Subcutaneous adipose tissue (tissue), 4 donors: Measurements from ENCODE around the gene ASB11. TPM values are rescaled to one million over a fixed set of nuclear protein-coding genes. Genes with fewer than 3 reads are reported as not detected.

ENCODE experiments used
- total RNA-seq, 4 donors: library from RNA; depleted of rRNA; stranded (reverse); fragments of >200 nt; gene quantifications; one replicate each; pipeline ENCODE4 v1.1.0, GENCODE V29; 2016
- TF ChIP-seq, protein P1 (sequence below): fragments of 450-650 bp; IDR thresholded peaks from one replicate; pipeline ENCODE4 v1.5.1; 2016; ENCODE audit warnings: low read depth, mild to moderate bottlenecking, control low read depth, antibody characterized with exemption, moderate library complexity

ASB11 gene
- total RNA-seq, 4 donors from 2014 or later: 0.33 TPM; not detected in 3

DNA sequence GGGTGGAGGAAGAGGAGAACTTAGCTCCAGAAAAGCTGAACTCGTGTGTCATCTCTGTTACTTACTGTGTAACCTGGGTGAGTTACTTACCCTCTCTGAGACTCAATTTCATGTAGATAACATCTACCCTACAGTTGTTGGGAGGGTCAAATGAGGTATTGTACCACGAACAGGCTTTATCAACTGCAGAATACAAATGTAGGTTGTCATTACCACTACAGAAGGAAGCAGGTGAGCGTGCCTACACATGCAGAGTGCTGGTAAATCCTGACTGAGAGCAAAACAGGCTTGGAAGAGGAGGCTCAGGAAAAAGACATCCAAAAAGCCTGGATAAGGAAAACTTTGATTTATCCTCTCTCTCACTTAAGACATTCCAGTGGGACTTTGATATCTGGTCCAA, 12.7 kb upstream of the ASB11 start:
- TF ChIP-seq, protein P1, sequence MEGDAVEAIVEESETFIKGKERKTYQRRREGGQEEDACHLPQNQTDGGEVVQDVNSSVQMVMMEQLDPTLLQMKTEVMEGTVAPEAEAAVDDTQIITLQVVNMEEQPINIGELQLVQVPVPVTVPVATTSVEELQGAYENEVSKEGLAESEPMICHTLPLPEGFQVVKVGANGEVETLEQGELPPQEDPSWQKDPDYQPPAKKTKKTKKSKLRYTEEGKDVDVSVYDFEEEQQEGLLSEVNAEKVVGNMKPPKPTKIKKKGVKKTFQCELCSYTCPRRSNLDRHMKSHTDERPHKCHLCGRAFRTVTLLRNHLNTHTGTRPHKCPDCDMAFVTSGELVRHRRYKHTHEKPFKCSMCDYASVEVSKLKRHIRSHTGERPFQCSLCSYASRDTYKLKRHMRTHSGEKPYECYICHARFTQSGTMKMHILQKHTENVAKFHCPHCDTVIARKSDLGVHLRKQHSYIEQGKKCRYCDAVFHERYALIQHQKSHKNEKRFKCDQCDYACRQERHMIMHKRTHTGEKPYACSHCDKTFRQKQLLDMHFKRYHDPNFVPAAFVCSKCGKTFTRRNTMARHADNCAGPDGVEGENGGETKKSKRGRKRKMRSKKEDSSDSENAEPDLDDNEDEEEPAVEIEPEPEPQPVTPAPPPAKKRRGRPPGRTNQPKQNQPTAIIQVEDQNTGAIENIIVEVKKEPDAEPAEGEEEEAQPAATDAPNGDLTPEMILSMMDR: no peak

- TF ChIP-seq, protein P1: no peak
Measured at GRCh38 chrX:15322472-15322871, 7.0 kb upstream of the ASB11 start.

GRCh38 chrX:15322072-15322471, 6.6 kb upstream of the ASB11 start:
- TF ChIP-seq, protein P1: no peak

GRCh38 chrX:15321447-15321846, 6.0 kb upstream of the ASB11 start:
- TF ChIP-seq, protein P1: no peak

DNA sequence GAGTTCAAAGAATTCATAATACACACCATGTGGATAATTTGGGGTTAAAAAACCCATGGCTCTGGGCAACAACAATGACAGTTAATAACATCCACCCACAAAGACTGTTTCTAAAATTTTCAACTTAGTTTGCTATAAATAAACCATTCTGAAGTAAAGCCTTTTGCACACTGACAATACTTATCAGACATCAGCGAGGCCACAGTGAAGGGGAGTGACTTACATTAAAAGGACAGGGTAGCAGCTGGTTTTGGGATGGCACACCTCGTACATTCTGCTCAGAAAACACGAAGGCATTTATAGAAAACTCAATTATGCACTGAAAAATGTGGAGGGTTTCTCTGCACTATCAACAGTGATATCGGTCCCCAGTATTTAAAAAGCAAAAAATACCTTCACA, 4.9 kb upstream of the ASB11 start:
- TF ChIP-seq, protein P1: no peak

DNA sequence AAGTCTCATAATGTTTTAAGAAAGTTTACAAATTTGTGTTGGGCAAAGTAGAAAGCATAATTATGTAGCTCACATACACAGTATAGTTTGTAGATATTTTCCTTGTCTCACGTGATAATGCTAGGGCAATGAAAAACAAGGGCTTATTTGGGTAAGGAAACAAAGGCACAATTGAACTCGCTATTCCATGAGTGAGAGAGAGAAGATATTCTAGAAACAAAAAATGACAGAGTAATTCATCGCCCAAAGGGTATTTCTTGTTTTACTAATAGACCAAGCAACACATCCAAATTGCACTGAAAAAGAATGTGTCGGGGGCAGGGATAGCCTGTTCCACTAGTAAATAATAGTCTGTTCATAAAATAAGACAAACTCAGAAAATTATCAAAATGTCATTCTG, 3.6 kb upstream of the ASB11 start:
- TF ChIP-seq, protein P1: no peak

- TF ChIP-seq, protein P1: no peak
Measured at GRCh38 chrX:15314472-15314871, 968 bp downstream of the ASB11 start.
